OCI-LY3 (cell line): Measurements from ENCODE around the gene BCDIN3D.

Experiments used
- EZH2phosphoT487 ChIP-seq: fragments of 200-600 bp; shearing (Covaris generic); IDR thresholded peaks from 2 replicates; pipeline ENCODE4 v1.6.1; 2018; ENCODE audit warnings: antibody characterized with exemption, mixed run types, low read depth
- TF ChIP-seq, protein P1 (sequence below): fragments of 200-600, 300-600 bp; sonication (generic); IDR thresholded peaks from 2 replicates; pipeline ENCODE4 v1.5.1; 2014; ENCODE audit warnings: antibody characterized with exemption, low read length, low read depth

DNA sequence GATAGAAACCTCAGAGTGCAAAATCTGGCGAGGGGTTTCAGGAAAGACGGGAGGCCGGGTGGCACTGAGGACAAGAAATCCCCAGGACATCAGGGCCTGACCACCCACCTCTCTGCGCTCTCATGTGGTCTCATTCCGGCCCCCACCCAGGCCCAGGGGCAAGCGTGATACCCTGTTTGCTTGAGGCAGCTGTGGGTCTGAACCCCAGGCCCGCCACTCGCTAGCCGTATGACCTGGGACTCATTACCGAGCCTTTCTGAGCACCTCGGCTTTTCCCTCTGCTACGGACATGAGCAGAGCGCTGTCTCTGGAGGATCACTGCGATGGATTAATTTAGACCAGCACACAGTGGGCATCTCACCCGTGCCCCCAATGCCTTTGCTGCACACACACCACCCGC is 25.5 kb upstream of the BCDIN3D start:
- TF ChIP-seq, protein P1, sequence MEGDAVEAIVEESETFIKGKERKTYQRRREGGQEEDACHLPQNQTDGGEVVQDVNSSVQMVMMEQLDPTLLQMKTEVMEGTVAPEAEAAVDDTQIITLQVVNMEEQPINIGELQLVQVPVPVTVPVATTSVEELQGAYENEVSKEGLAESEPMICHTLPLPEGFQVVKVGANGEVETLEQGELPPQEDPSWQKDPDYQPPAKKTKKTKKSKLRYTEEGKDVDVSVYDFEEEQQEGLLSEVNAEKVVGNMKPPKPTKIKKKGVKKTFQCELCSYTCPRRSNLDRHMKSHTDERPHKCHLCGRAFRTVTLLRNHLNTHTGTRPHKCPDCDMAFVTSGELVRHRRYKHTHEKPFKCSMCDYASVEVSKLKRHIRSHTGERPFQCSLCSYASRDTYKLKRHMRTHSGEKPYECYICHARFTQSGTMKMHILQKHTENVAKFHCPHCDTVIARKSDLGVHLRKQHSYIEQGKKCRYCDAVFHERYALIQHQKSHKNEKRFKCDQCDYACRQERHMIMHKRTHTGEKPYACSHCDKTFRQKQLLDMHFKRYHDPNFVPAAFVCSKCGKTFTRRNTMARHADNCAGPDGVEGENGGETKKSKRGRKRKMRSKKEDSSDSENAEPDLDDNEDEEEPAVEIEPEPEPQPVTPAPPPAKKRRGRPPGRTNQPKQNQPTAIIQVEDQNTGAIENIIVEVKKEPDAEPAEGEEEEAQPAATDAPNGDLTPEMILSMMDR, result no peak
- no peak for TF ChIP-seq EZH2phosphoT487
